ENCODE measurements around the gene HAUS6.

HAUS6 gene

DNA sequence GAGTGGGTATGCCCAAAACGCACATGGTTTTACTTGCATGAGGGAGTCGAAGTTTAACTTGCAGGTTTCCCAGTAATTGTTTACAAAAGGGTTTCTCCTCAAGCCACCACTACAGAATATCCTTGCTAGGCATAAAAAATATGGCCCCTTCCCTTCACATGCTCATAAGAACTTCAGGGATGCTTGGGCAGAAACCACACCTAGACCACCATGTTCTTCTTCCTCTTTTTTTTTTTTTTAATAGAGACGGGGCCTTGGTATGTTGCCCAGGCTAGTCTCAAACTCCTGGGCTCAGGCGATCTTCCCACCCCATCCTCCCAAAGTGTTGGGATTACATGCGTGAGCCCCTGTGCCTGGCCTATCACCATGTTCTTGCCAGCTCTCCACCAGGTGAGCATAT, 43.2 kb upstream of the HAUS6 start:
- no peak overlapping the region for H3K4me3 ChIP-seq (ENCODE audit: low read length)
- H3F3A ChIP-seq (ENCODE audit: insufficient read depth, low read length), result no peaks in the 10 kb centered on the region
- no peak for DNase-seq
- no peaks in the 10 kb centered on the region for H3K36me3 ChIP-seq (replicated peaks; ENCODE audit: insufficient read depth, low read length)
- H3K4me2 ChIP-seq (ENCODE audit: low read depth, low read length), result no peak overlapping the region
- H2AFZ ChIP-seq (ENCODE audit: low read length), result no peak overlapping the region
- no peak overlapping the region for H3K27ac ChIP-seq (ENCODE audit: low read length)
- no peaks in the 10 kb centered on the region for H4K20me1 ChIP-seq (ENCODE audit: insufficient read depth, low read length)
- H3K9ac ChIP-seq (ENCODE audit: low read length), result no peak overlapping the region
- H3K79me2 ChIP-seq (ENCODE audit: low read length), result no peaks in the 10 kb centered on the region
- H3K27me3 ChIP-seq (replicated peaks; ENCODE audit: insufficient read depth, low read length), result no peaks in the 10 kb centered on the region
- no peaks in the 10 kb centered on the region for H3K4me1 ChIP-seq (ENCODE audit: low read length)
- TF ChIP-seq, protein P1, sequence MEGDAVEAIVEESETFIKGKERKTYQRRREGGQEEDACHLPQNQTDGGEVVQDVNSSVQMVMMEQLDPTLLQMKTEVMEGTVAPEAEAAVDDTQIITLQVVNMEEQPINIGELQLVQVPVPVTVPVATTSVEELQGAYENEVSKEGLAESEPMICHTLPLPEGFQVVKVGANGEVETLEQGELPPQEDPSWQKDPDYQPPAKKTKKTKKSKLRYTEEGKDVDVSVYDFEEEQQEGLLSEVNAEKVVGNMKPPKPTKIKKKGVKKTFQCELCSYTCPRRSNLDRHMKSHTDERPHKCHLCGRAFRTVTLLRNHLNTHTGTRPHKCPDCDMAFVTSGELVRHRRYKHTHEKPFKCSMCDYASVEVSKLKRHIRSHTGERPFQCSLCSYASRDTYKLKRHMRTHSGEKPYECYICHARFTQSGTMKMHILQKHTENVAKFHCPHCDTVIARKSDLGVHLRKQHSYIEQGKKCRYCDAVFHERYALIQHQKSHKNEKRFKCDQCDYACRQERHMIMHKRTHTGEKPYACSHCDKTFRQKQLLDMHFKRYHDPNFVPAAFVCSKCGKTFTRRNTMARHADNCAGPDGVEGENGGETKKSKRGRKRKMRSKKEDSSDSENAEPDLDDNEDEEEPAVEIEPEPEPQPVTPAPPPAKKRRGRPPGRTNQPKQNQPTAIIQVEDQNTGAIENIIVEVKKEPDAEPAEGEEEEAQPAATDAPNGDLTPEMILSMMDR (IDR thresholded peaks at IDR 0.05; ENCODE audit: low read length), result no peak
- TF ChIP-seq EZH2phosphoT487 (IDR thresholded peaks at IDR 0.05; ENCODE audit: low read length) (no peak), EZH2 (optimal IDR thresholded peaks at IDR 0.05; ENCODE audit: low read depth, low read length) (no peak)
- no peaks in the 10 kb centered on the region for H3K9me3 ChIP-seq (replicated peaks; ENCODE audit: insufficient read depth, low read length)
- no peaks in the 10 kb centered on the region for H3K9me2 ChIP-seq (replicated peaks; ENCODE audit: insufficient read depth, low read length)

DNA sequence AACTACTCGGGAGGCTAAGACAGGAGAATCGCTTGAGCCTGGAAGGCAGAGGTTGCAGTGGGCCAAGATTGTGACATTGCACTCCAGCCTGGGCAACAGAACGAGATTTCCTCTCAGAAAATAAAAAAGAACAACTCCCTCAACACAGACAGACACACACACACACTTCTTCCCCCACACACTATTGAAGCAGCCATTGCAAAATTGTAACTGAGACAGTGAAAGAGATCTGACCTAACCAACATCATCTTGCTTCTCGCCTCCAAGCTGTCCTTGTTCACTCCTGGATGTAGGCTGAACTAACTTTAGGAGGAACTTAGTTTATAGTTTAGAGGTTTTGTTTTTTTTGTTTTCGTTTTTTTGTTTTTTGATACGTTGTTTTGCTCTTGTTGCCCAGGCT, 37.6 kb upstream of the HAUS6 start:
- Histone ChIP-seq H3K4me3 (ENCODE audit: low read length) (no peak overlapping the region), H3K36me3 (replicated peaks; ENCODE audit: insufficient read depth, low read length) (no peaks in the 10 kb centered on the region), H3K9me3 (replicated peaks; ENCODE audit: insufficient read depth, low read length) (no peaks in the 10 kb centered on the region), H3K9me2 (replicated peaks; ENCODE audit: insufficient read depth, low read length) (no peaks in the 10 kb centered on the region), H3K9ac (ENCODE audit: low read length) (no peak overlapping the region), H3K79me2 (ENCODE audit: low read length) (no peaks in the 10 kb centered on the region), H3K4me2 (ENCODE audit: low read depth, low read length) (no peak overlapping the region), H3K27me3 (replicated peaks; ENCODE audit: insufficient read depth, low read length) (no peaks in the 10 kb centered on the region), H4K20me1 (ENCODE audit: insufficient read depth, low read length) (no peaks in the 10 kb centered on the region), H3F3A (ENCODE audit: insufficient read depth, low read length) (no peaks in the 10 kb centered on the region), H3K27ac (ENCODE audit: low read length) (no peak overlapping the region), H2AFZ (ENCODE audit: low read length) (no peak overlapping the region), H3K4me1 (ENCODE audit: low read length) (no peaks in the 10 kb centered on the region)
- no peak for DNase-seq
- TF ChIP-seq EZH2 (optimal IDR thresholded peaks at IDR 0.05; ENCODE audit: low read depth, low read length), result no peak
- no peak for TF ChIP-seq EZH2phosphoT487 (IDR thresholded peaks at IDR 0.05; ENCODE audit: low read length)
- TF ChIP-seq, protein P1 (IDR thresholded peaks at IDR 0.05; ENCODE audit: low read length), result no peak

DNA sequence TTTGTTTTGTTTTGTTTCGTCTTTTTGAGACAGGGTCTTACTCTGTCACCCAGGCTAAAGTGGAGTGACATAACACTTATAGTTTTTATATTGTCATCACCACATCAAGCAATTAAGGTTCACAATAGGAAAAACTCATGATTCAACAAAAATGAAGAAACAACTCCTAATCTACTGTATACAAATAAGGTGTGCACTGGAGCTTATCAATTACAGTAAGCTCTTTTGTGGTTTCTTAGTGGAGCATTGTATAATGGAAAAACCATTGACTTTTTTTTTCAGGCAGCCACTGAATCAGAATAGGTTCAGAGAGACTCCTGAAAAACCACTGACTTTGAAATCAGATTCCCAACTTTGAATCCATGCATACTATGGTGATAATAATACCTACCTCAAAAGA, 35.4 kb upstream of the HAUS6 start:
- Histone ChIP-seq H3K4me1 (ENCODE audit: low read length) (no peaks in the 10 kb centered on the region), H3K4me3 (ENCODE audit: low read length) (no peak overlapping the region), H2AFZ (ENCODE audit: low read length) (no peak overlapping the region), H4K20me1 (ENCODE audit: insufficient read depth, low read length) (no peaks in the 10 kb centered on the region), H3K36me3 (replicated peaks; ENCODE audit: insufficient read depth, low read length) (no peaks in the 10 kb centered on the region), H3K9me3 (replicated peaks; ENCODE audit: insufficient read depth, low read length) (no peaks in the 10 kb centered on the region), H3K27me3 (replicated peaks; ENCODE audit: insufficient read depth, low read length) (no peaks in the 10 kb centered on the region), H3K79me2 (ENCODE audit: low read length) (no peaks in the 10 kb centered on the region), H3K9ac (ENCODE audit: low read length) (no peak overlapping the region), H3K27ac (ENCODE audit: low read length) (no peak overlapping the region), H3K4me2 (ENCODE audit: low read depth, low read length) (no peak overlapping the region), H3K9me2 (replicated peaks; ENCODE audit: insufficient read depth, low read length) (no peaks in the 10 kb centered on the region), H3F3A (ENCODE audit: insufficient read depth, low read length) (no peaks in the 10 kb centered on the region)
- TF ChIP-seq, protein P1 (IDR thresholded peaks at IDR 0.05; ENCODE audit: low read length), result no peak
- TF ChIP-seq EZH2 (optimal IDR thresholded peaks at IDR 0.05; ENCODE audit: low read depth, low read length) (no peak), EZH2phosphoT487 (IDR thresholded peaks at IDR 0.05; ENCODE audit: low read length) (no peak)
- no peak for DNase-seq
